HG03196 (cell line): Measurements from ENCODE around the gene GTPBP10.
"Not testable (repeated sequence)": the region's sequence is repeated elsewhere in the genome, so short reads cannot be mapped to it uniquely, and the experiment has no call there.

Source experiments
- ATAC-seq: cut with Tn5 transposase; IDR thresholded peaks from one replicate; pipeline ENCODE4 v1.9.1; 2021; ENCODE audit not compliant: unreplicated experiment

Gene GTPBP10, protein sequence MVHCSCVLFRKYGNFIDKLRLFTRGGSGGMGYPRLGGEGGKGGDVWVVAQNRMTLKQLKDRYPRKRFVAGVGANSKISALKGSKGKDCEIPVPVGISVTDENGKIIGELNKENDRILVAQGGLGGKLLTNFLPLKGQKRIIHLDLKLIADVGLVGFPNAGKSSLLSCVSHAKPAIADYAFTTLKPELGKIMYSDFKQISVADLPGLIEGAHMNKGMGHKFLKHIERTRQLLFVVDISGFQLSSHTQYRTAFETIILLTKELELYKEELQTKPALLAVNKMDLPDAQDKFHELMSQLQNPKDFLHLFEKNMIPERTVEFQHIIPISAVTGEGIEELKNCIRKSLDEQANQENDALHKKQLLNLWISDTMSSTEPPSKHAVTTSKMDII

GRCh38 chr7:90346336-90347125 is at the start of gene GTPBP10:
GTPBP10 (plus strand) TSS chr7:90346716; CDS start chr7:90346742, 26 bp downstream.
- peak; percentile 96 for ATAC-seq

GRCh38 chr7:90298145-90299038 is 48.1 kb upstream of the GTPBP10 start:
- ATAC-seq, result peak; percentile 72

DNA sequence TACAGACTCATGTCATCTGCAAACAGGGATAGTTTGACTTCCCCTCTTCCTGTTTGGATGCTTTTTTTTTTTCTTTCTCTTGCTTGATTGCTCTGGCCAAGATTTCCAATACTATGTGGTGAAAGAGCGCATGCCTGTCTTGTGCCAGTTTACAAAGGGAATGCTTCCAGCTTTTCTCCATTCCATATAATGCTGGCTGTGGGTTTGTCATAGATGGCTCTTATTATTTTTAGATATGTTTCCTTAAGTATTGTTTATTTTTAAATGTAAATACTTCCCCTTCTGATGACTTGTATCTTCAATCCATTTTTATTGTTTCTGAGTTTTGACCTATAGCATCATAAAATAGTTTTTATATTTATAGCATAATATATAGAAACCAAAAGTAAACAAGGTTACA is 43.3 kb upstream of the GTPBP10 start:
- no peak for ATAC-seq

DNA sequence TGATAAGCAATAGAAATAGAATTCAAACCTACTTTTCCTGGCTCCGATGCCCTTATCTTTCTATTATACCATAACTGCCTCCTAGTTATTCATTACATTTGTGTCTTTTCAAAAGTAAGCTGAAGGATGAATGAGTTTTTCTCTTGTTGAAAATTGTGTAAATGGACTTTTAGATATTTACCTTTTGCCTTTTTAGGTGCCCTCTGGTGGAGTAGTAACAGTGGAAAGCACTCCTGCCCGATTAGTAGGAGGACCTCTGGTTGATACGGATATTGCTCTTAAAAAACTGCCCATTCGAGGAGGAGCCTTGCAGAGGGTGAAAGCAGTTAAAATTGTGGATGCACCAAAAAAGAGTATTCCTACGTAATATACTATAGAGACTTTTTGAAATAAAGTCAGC is 36.6 kb upstream of the GTPBP10 start:
- ATAC-seq, result no peak

GRCh38 chr7:90311175-90311574 is 35.3 kb upstream of the GTPBP10 start:
- no peak for ATAC-seq

GRCh38 chr7:90312745-90313144 is 33.8 kb upstream of the GTPBP10 start:
- ATAC-seq, result no peak

- no peak for ATAC-seq
These were observed 32.6 kb upstream of the GTPBP10 start for GRCh38 chr7:90313907-90314306.

GRCh38 chr7:90320014-90320413 is 26.5 kb upstream of the GTPBP10 start:
- ATAC-seq, result no peak

- ATAC-seq, result no peak
These were observed 26.1 kb upstream of the GTPBP10 start for GRCh38 chr7:90320418-90320800.

GRCh38 chr7:90320801-90321494 is 25.6 kb upstream of the GTPBP10 start, which contains the start of gene FAM237B:
FAM237B (minus strand) TSS chr7:90321304; CDS start chr7:90319748, 1,556 bp downstream.
- no peak for ATAC-seq

DNA sequence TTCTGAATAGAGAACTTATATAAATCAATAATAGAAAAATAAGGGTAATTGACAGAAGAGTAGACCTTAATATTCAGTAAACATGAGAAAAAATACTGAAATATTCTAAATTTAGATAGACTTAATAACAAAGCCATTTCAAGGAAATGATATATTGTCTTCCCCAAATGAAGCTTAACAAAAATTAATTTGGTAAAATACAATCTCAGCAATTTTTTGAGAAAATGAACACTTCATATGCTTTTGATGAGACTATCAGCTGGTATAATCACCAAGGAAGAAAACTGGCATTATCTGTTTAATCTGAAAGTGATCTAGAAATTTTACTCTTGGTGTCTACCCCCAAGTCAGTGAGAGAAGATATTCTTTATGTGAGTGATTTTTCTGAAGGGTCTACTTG is 23.7 kb upstream of the GTPBP10 start:
- no peak for ATAC-seq

DNA sequence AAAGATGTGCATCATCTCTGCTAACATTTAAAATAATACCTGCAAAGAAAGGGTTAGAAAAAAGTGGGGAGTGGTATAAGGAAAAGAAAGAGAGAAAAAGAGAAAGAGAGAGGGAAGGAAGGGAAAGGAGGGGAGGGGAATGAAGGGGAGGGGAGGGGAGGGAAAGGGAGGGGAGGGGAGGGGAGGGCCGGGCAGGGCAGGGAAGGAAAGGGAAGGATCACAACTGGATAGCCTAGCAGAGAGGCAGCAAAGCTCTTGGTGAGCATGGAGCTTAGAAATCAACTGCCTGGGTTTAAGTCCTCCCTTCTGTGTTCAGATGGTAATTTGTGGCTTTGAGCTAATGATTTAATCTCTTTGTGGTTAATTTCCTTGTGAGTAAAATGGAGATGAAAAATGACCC is 20.0 kb upstream of the GTPBP10 start:
- no peak for ATAC-seq

DNA sequence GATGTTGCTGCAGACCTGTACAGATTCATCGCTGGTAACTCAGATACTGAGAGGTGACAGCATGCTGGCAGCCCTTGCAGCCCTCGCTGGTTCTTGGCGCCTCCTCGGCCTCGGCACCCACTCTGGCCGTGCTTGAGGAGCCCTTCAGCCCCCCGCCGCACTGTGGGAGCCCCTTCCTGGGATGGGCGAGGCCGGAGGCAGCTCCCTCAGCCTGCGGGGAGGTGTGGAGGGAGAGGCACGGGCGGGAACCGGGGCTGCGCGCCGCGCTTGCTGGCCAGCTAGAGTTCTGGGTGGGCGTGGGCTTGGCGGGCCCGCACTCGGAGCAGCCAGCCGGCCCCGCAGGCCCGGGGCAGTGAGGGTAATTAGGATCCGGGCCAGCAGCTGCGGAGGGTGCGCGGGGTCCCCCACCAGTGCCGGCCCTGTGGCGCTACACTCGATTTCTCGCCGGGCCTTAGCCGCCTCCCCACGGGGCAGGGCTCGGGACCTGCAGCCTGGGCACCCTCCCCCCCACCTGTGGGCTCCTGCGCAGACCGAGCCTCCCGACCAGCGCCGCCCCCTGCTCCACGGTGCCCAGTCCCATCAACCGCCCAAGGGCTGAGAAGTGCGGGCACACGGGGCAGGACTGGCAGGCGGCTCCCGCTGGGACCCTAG is 12.2 kb upstream of the GTPBP10 start:
- ATAC-seq, result no peak

GRCh38 chr7:90334926-90335325 is 11.6 kb upstream of the GTPBP10 start:
- not testable (repeated sequence) for ATAC-seq

DNA sequence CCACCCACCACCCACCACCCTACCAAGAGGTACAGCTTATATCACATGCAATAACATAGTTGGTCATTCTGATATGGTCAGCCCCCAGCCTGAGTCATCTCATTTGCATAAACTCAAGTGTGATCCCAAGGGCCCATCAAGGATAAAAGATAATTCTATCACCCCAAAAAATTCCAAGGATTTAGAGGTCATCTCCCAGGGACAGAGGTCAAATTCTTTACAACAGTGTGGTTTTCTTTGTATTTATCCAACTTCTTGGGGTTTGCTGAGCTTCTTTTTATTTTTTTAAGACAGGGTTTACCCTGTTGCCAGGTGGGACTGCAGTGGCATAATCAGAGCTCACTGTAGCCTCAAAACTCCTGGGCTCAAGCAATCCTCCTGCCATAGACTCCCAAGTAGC is 9.4 kb upstream of the GTPBP10 start:
- ATAC-seq, result no peak

- no peak for ATAC-seq
These were observed 1.5 kb upstream of the GTPBP10 start for GRCh38 chr7:90345016-90345415.

GRCh38 chr7:90345595-90346335 is 751 bp upstream of the GTPBP10 start:
- peak; percentile 6 for ATAC-seq

GRCh38 chr7:90347759-90348158 is 1.2 kb downstream of the GTPBP10 start:
- no peak for ATAC-seq

DNA sequence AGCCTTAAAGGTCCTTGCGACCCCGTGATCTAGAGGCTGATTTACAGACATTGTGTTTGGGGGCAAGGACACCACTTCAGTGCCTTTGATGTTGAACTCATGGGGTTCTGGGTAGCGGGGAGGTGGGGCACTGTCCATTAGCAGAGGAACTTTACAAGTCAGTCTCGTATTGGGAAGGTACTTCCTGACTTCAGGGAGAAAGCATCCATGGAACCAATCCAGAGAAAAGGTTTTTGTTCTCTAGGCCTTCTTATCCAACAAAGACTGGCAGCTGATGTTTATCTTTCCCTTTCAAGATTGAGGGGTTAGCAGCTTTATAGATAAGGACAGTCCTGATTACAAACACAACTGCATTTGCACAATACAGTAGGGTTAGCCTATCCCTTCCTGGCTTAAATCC is 2.8 kb downstream of the GTPBP10 start:
- ATAC-seq, result no peak
